GM21528 (cell line): ENCODE results near the gene BMP8B.
A peak's percentile ranks its signal among the peaks of the same experiment; 100 is the strongest.
"Not testable (repeated sequence)": the region's sequence is repeated elsewhere in the genome, so short reads cannot be mapped to it uniquely, and the experiment has no call there.

Source experiments
- ATAC-seq: cut with Tn5 transposase; IDR thresholded peaks from one replicate; pipeline ENCODE4 v1.9.1; 2021; ENCODE audit warnings: mild to moderate bottlenecking, moderate library complexity; ENCODE audit not compliant: unreplicated experiment, low FRiP score

BMP8B gene

DNA sequence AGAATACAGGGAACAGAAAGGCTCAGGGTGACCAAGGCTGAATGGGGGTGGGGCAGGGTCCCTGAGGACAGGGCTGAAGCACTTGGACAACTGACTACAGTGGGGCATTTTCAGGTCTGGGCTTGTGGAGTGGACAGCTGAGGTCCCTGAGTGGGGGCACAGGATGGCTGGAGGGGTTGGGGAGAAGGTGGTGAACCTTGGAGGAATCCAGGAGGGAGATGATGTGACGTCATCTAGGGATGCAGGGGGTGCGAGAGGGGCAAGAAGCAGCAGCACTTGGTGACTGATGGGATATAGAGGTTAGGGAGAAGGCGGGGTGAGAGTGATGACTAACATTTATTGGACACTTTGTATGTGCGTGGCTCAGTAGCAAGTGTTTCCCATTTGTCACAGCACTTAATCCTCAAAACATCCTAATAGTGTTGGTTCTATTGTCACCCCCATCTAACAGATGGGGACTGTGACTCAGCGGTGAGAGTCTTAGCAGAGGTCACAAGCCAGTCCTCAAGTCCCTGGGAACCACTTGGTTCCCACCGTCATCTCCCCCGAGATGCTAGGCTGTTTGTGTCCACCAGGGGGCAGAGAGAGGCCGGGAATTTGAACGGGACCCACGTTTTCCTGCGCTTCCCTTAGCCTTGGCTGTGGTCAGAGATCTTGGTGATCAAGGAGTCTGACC, 27.9 kb upstream of the BMP8B start:
- peak; percentile 51 for ATAC-seq

DNA sequence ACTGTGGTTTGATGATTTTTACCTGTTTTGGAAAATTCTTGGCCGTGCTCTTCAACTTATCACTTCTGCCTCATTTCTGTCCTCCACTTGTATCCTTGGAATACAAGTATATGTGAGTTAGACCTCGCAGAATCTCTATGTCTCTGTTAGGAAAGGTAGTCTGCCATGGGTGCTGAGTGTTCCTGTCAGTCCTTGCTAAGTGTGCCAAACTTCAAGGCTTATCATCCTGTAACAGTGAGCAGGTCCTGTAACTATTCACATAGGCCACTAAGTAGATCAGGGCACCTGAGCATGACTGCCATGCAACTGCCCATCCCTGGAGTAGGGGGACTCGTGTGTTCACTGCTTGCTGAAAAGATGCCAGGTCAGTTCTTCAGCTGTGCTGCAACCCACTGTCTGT, 24.2 kb upstream of the BMP8B start:
- no peak for ATAC-seq

DNA sequence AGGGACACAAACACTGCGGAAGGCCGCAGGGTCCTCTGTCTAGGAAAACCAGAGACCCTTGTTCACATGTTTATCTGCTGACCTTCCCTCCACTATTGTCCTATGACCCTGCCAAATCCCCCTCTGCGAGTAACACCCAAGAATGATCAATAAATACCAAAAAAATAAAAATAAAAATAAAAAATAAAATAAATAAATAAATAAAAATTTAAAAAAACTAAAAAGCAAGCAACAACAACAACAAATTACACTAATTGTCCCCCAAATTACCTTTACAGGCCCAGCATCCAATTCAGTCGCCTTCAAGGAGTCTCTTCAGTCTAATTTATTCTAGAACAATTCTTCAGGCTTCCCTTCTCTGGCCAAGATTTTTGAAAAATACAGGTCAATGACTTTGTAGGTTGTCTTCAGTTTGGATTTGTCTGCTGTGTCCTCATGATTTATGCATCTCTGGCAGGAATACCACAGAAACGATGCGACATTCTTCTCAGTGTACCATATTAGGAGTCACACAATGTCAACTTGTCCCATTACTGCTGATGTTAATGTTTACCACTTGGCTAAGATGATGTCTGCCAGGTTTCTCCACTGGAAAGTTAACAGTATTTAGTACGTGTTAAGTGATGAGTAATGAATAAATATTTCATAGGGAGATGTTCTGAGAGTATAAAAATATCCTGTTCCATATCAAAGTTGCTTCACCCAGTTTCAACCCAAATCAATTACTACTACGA, 20.3 kb upstream of the BMP8B start:
- ATAC-seq = no peak

DNA sequence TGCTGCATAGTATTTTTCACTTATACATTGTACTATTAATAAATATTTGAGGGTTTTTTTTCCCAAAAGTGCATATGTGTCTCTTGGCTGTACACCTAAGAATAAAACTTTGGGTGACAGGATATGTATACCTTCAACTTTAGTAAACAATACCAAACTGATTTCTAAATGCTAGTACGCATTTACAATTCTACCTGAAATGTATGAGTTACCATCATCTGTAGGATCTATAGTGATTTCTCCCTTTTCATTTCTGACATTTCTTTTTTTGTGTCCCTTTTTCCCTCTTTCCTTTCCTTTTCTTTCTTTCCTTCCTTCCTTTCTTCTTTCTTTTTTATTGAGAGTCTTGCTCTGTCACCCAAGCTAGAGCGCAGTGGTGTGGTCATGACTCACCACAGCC, 16.7 kb upstream of the BMP8B start:
- ATAC-seq = no peak

DNA sequence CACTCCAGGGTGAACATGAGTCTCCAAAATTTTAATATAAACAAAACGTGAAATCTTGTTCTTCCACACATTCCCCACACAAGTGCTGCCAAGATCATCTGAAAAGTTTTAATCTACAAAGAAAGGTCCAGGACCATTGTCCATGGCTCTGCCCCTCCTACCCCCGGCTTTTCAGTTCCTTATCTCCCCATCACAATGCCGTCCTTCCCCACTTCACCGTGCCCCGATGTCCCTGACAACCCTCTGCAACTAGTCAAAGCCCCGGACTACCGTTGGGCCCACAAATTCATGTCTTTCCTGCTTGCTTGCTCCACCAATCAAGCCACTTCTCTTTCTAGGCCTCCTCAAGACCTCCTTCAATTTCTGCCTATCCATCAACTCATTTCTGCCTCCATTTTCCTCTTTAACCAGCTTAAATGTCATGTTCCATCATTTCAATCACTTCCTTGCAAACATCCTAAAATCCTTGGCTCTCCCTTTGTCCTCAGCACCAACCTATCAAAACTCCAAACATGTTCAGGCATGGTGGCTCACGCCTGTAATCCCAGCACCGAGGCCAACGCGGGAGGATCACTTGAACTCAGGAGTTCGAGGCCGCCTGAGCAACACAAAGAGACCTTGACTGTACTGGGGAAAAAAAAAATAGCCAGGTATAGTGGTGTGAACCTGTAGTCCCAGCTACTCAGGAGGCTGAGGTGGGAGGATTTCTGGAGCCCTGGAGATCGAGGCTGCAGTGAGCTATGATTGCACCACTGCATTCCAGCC, 14.0 kb upstream of the BMP8B start:
- no peak for ATAC-seq

DNA sequence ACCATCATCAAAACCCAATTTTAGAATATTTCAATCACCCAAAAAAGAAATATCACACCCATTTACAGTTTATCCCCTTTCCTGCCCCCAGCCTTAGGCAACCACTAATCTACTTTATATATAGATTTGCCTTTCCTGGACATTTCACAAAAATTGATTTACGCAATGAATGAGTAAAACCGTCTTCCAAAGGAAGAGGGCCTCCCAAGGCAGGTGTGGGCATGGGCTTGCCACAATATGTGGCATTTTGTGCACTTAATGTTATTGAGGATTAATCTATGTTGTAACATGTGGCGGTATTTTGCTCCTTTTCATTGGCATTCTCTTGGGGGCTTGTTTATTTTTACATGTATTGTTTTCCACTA, 11.8 kb upstream of the BMP8B start:
- no peak for ATAC-seq

DNA sequence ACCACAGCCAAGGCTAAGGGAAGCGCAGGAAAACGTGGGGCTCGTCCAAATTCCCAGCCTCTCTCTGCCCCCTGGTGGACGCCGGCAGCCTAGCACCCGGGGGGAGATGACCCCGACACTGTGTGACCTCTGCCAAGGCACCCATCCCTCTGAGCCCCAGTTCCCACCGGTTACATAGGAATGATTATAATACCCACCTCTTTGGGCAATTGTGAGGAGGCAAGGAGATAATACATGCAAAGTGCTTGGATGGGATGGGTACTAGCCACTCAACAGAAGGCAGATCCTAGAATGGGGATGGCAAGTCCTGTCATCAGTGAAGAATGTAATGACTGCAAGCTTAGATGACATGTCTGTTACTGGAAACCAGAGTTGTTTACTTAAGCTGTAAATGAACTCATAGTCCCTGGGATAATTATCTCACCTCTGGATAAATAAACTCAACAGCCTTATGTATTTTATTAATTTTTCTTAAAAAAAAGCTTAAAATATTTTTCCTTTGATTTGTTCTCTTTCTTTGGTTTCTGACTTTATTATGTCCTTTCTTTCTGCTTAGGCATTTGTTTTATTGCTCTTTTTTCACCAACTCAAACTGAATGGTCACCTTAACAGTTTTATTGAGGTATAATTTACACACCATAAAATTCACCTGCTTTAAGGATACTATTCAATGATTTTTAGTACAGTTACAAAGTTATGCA, 11.3 kb upstream of the BMP8B start:
- ATAC-seq = peak; percentile 64

DNA sequence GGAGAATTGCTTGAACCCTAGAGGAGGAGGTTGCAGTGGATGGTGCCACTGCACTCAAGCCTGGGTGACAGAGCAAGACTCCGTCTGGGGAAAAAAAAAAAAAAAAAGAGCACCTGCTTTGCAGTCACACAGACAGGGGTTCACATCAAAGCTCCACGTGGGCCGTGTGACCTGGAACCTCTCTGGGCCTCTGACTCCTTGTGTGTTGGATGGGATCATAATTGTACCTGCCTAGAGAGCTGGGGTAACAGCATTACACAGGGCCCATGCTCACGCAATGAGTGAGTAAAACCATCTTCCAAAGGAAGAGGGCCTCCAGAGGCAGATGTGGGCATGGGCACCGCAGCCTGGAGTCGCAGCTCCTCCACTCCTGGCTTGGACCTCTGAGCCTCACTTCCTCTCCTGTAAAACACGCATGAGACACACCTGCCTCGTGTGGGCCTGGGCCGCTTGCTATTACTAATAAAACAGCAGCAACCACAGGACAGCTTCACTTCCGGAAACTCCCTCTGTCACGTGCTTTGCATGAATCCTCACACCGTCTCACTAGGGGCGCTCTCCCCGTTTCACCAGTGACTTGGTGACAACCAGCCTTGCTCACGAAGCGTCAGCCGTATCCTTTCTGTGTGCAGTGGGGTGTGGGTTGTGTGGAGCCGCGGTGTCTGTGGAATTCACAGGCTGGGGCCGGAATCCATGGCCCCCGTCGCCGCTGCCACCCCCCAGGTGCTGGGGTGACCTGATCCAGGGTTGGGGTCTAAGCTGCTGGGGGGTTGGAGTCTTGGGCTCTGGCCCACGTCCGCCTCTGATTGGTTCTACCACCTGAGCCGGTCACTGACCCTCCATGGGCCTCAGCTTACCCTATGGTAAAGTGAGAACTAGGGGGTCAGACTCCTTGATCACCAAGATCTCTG, 10.4 kb upstream of the BMP8B start:
- ATAC-seq = peak; percentile 79

DNA sequence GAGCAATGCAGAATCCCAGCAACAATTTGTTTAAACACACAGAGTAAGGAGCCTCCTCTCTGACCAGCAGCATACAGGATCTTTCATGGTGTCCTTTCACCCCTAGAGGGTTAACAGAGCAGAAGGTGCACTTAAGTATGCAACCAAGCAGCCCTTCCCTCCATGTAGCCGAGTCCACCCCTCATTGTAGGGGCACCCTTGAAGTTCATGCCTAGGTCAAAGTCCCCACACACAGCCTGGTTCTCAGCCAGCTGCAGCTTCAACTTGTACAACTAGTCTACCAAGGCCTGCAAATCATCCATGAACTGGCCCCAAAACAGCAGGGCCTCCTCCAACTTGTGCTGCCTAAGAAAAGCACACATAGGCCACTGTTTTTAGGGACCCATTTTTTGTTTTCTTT, 7.0 kb upstream of the BMP8B start:
- ATAC-seq = no peak

DNA sequence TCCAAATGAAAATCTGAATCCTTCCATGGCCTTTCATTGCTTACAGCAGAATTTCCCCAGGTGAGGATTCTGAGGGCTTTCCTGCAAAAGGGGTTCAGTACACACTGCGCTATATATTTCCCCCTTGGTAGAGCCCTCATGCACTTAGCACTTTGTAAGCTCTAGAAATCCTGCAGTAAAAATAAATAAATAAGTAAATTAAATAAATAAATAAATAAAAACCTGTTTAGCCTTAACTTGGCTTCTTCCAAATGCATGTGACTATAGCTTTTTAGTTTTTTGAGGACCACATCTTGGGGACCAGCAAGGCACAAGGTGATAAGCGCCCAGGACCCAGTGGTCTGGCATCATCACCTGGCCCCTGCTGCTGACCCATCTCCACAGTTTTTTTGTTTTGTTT, 3.2 kb upstream of the BMP8B start:
- ATAC-seq = no peak

DNA sequence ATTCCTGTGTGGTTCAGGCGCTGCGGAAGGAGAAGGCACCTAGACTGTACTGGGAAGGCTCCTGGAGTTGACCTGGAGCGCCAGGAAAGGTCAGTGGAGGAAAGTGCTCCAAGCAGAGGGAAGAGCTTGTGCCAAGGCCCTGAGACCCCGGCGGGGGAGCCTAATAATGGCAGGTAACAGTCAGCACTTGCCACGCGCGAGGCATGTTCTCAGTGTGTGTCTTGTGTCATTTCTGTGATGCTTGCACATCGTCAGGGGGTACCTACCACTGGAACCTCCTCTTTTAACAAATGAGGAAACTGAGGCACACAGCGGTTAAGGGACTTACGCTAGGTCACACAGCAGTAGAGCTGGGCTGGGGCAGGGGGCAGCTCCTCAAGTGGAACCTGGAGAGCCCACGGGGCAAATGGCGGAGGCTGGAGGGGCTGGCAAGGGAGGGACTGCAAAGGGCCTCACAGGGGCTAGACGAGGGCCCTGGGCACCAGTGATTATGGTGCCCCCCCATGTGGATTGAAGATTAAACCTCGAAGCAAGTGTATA, 976 bp upstream of the BMP8B start:
- no peak for ATAC-seq

DNA sequence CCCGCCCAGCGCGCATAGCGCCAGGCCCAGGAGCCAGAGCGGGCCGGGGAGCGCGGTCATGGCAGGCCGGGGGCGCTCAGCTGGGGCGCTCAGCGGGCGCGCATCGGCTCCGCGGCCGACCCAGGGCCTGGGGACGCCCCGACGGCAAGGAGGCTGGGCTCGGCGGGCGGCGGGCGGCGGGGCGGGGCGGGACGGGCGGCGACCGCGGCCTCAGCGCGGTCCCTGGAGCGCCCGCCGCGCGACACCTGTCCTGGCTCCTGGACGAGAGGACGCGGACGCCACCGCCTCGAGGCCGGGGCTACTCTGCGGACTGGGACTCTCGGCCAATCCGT, 273 bp downstream of the BMP8B start:
- ATAC-seq = no peak

DNA sequence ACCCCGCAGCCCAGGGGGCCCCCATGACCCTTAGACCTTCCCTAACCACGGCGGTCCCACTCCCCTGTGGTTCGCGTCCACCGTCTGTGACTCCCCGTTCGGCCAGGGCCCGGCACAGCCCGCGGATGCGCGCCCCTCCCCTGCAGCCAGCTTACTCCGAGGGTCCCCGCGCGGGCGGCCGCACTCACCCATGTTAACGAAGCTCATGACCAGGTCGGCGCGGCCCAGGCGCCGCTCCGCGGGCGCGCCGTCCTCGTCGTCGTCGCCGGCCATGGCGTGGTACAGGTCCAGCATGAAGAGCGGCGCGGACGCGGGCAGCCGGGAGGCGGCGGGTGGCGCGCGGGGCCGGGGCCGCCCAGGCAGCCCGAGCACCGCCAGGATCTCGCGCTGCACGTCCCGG, 701 bp downstream of the BMP8B start:
- not testable (repeated sequence) for ATAC-seq

DNA sequence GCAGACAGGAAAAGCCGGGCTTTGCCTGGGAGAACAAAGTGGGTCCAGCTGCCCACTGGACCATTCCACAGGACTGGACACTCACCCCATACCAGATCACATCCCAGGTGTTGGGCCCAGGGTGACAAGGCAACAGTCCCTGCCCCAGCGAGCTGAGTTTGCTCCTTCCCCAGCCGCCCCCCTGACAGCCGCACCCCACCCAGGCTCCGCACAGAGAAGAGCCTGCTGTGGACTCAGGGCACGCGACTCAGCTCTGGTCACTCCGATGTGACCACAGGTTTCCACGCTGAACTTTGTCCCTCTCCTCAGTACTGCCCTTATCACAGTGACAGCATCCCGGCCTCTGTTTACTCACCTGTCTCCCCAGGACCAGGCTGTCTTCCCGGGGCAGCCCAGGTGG, 1.2 kb downstream of the BMP8B start:
- ATAC-seq = no peak

DNA sequence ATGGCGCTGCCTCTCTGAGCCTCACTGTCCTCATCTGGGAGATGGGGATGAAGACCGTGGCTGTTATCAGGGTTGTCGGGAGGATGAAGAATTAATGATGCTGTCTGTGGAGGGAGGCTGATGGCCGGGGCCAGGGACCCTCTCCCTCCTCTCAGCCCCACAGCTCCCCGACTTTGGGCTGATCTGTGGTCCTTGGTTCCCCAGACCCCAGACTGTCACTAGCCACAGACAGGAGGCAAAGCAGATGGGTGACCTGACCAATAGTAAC, 1.6 kb downstream of the BMP8B start:
- ATAC-seq = not testable (repeated sequence)

DNA sequence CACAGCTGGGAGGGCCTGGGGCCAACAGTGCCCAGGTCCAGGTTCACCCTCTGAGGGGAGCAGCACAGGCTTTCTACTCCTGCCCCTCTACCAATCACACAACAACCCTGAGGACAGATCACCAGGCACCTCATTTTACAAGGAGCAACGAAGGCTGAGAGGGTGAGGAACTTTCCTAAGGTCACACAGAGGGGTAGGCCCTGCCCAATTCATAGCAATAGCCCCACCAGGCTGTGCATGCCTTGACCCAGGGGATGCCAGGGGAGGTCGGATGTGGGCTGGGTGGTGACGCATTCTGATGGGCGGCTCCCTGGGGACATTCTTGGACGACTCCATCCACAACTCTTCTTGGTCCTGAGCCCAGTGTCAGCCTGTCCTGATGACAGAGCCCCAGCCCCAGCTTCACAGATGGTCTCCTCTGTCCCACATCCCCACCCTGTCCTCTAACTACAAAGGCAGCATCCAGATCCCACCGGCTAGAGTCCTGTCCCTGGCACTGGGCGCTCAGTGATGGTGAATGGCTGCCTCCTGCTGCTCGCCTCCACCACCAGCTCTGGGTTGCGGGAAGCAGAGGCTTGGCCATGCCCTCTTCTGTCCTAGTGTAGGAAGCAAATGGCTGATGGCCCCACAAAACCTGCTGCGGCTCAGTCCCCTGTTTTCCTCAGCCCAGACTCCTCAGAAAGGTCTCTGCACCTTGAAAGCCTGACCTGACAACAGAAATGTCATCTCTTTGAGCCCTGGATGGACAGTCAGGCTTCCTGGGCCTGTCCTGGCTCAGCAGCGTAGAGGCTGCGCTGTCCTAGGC, 2.2 kb downstream of the BMP8B start:
- ATAC-seq = not testable (repeated sequence)

DNA sequence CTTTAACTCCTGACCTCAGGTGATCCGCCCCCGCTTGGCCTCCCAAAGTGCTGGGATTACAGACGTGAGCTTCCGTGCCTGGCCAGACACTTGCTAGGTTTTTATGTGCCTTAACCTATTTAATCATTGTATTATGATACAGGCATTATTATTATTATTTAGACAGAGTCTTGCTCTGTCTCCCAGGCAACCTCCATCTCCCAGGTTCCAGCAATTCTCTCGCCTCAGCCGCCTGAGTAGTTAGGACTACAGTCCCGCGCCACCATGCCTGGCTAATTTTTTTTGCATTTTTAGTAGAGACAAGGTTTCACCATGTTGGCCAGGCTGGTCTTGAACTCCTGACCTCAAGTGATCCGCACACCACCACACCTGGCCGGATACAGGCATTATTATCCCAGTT, 6.0 kb downstream of the BMP8B start:
- ATAC-seq = not testable (repeated sequence)

DNA sequence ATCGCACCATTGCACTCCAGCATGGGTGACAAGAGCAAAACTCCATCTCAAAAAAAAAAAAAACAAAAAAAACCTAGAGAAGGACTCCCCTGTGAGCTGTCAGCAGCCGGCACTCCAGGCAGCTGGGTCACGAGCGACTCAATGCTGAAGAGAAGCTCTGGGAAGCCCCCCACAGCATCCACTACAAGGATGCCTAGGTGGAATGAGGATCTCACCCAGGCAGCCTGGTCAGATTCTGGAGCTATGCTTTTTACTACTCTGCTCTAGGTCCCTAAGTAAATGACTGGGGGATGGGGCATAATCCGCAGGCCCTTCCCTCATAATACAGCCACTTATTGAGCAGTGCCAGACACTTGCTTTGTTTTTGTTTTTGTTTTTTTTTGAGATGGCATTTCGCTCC, 6.6 kb downstream of the BMP8B start:
- no peak for ATAC-seq

DNA sequence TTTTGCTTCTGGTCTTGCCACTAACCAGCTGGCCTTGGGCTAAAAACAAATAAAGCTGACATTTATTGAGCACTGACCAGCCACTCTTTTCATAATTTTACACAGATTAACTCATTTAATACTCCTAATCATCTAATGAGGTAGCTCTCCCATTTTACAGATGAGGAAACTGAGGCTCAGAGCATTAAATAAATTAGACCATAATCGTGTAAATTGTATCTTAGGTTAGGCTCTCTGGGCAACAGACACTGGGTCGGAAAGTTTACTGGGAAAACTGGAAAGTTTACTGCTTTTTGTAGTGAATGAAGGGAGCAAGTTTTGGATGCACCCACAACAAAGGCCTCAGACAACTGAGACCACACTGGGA, 7.3 kb downstream of the BMP8B start:
- no peak for ATAC-seq
